ENCODE measurements around the gene BBLN.
"Not testable (repeated sequence)": the region's sequence is repeated elsewhere in the genome, so short reads cannot be mapped to it uniquely, and the experiment has no call there.

BBLN gene

GRCh38 chr9:128124873-128125579 lies 35.0 kb upstream of the BBLN start:
- peak; percentile 57 for DNase-seq

GRCh38 chr9:128125580-128126354 lies 34.3 kb upstream of the BBLN start:
- no peak for DNase-seq

GRCh38 chr9:128127568-128127989 lies 32.5 kb upstream of the BBLN start, which contains the start of gene PTGES2:
Gene PTGES2 (minus strand): TSS chr9:128127729. CDS start chr9:128127717, 12 bp downstream.
- peak; percentile 85 for DNase-seq

- DNase-seq = peak; percentile 93
These were observed 31.9 kb upstream of the BBLN start for GRCh38 chr9:128127990-128128835.

- no peak for DNase-seq
These were observed 31.1 kb upstream of the BBLN start for GRCh38 chr9:128128836-128129590.

GRCh38 chr9:128129976-128130590 lies 30.0 kb upstream of the BBLN start:
- DNase-seq = peak; percentile 65

- not testable (repeated sequence) for DNase-seq
These were observed 29.4 kb upstream of the BBLN start for GRCh38 chr9:128130651-128131050.

- not testable (repeated sequence) for DNase-seq
These were observed 28.7 kb upstream of the BBLN start for GRCh38 chr9:128131346-128131745.

- DNase-seq = not testable (repeated sequence)
These were observed 27.9 kb upstream of the BBLN start for GRCh38 chr9:128132139-128132538.

GRCh38 chr9:128135561-128135960 lies 24.5 kb upstream of the BBLN start:
- not testable (repeated sequence) for DNase-seq

GRCh38 chr9:128136816-128137793 lies 23.0 kb upstream of the BBLN start:
- no peak for DNase-seq

GRCh38 chr9:128138001-128138400 lies 22.1 kb upstream of the BBLN start:
- no peak for DNase-seq

- no peak for DNase-seq
These were observed 20.4 kb upstream of the BBLN start for GRCh38 chr9:128139621-128140020.

- DNase-seq = no peak
These were observed 18.5 kb upstream of the BBLN start for GRCh38 chr9:128141604-128142003.

- DNase-seq = no peak
These were observed 18.0 kb upstream of the BBLN start for GRCh38 chr9:128142061-128142460.

GRCh38 chr9:128142596-128142995 lies 17.5 kb upstream of the BBLN start:
- DNase-seq = no peak

GRCh38 chr9:128143525-128144238 lies 16.4 kb upstream of the BBLN start:
- no peak for DNase-seq

- DNase-seq = no peak
These were observed 15.6 kb upstream of the BBLN start for GRCh38 chr9:128144239-128145181.

GRCh38 chr9:128145536-128145935 lies 14.5 kb upstream of the BBLN start:
- no peak for DNase-seq

Data from CD4-positive, alpha-beta T cell treated with Interleukin-17A for 1 hour (primary cell).